CD4-positive, alpha-beta T cell treated with Interleukin-4 for 1 hour (primary cell): ENCODE measurements around the gene ANXA2R.
"Not testable (repeated sequence)": the region's sequence is repeated elsewhere in the genome, so short reads cannot be mapped to it uniquely, and the experiment has no call there.

Experiments
- DNase-seq, 2 donors: peaks; one replicate each; pipeline ENCODE4 v3.0.0-alpha.2; 2020 to 2022

ANXA2R gene

GRCh38 chr5:43040287-43041098 is at the start of gene ANXA2R:
ANXA2R (minus strand) TSS chr5:43040319; CDS start chr5:43040046, 273 bp downstream.
- peak; percentile 96 to 97 for DNase-seq

- DNase-seq, result not testable (repeated sequence)
Observed at GRCh38 chr5:43086118-43086908, 46.2 kb upstream of the ANXA2R start.

GRCh38 chr5:43085453-43085852 is 45.3 kb upstream of the ANXA2R start:
- DNase-seq, result no peak

GRCh38 chr5:43084468-43084867 is 44.3 kb upstream of the ANXA2R start:
- DNase-seq, result not testable (repeated sequence)

- not testable (repeated sequence) for DNase-seq
Observed at GRCh38 chr5:43081345-43081744, 41.2 kb upstream of the ANXA2R start.

GRCh38 chr5:43078956-43079355 is 38.8 kb upstream of the ANXA2R start:
- no peak for DNase-seq

GRCh38 chr5:43077446-43078191 is 37.5 kb upstream of the ANXA2R start:
- not testable (repeated sequence) for DNase-seq

GRCh38 chr5:43075319-43076293 is 35.5 kb upstream of the ANXA2R start:
- no peak for DNase-seq

GRCh38 chr5:43074987-43075318 is 34.8 kb upstream of the ANXA2R start:
- DNase-seq, result no peak

- DNase-seq, result peak; percentile 45 to 80
Observed at GRCh38 chr5:43073597-43074546, 33.8 kb upstream of the ANXA2R start.

- not testable (repeated sequence) for DNase-seq
Observed at GRCh38 chr5:43069401-43069720, 29.2 kb upstream of the ANXA2R start.

GRCh38 chr5:43068037-43068436 is 27.9 kb upstream of the ANXA2R start:
- DNase-seq, result no peak

GRCh38 chr5:43066799-43067741 is 27.0 kb upstream of the ANXA2R start:
- DNase-seq, result peak; percentile 89 to 94

GRCh38 chr5:43065948-43066798 is 26.1 kb upstream of the ANXA2R start:
- peak; percentile 80 for DNase-seq

GRCh38 chr5:43065387-43065947 is 25.3 kb upstream of the ANXA2R start:
- DNase-seq, result peak; percentile 36 to 61

GRCh38 chr5:43063721-43064171 is 23.6 kb upstream of the ANXA2R start:
- DNase-seq, result no peak

GRCh38 chr5:43061352-43062075 is 21.4 kb upstream of the ANXA2R start:
- DNase-seq, result no peak

- not testable (repeated sequence) for DNase-seq
Observed at GRCh38 chr5:43060020-43060419, 19.9 kb upstream of the ANXA2R start.
